ENCODE results near the gene AMMECR1. TPM values are rescaled to one million over a fixed set of nuclear protein-coding genes. Genes with fewer than 3 reads are reported as not detected.

Gene AMMECR1
- total and polyA plus RNA-seq, 4 donors = 3.5 to 14.0 (median 5.7) TPM

- DNase-seq = no peak
- Histone ChIP-seq H3K27me3 (ENCODE audit: control insufficient read depth in 3 of 3, insufficient read depth in 3 of 3, low read length in 2 of 3) (peaks cover 0 to 15% (median 6%) of the 10 kb centered on the region in 3 donors), H3K9me3 (ENCODE audit: control insufficient read depth in 4 of 4, insufficient read depth in 3 of 4, low read length in 3 of 4) (peaks cover 0 to 4% (median 0%) of the 10 kb centered on the region in 4 donors), H3K9ac (ENCODE audit: insufficient read depth in 1 of 2, low read length in 2 of 2) (no peak overlapping the region), H3K4me1 (ENCODE audit: control insufficient read depth in 5 of 5, insufficient read depth in 5 of 5, low read length in 5 of 5) (peaks cover 0 to 2% (median 0%) of the 10 kb centered on the region in 5 donors), H3K27ac (ENCODE audit: low read depth in 1 of 2, low read length in 1 of 2) (no peak overlapping the region), H3K4me3 (no peak overlapping the region), H3K36me3 (ENCODE audit: control insufficient read depth in 4 of 4, insufficient read depth in 4 of 4, low read length in 4 of 4) (no peaks in the 10 kb centered on the region)
- no peak for TF ChIP-seq CTCF (IDR thresholded peaks at IDR 0.05; ENCODE audit: control extremely low read depth, extremely low read depth)
- WGBS, 2 donors = 44 to 48% methylated on average over 3 of the region's 3 CpGs
- ATAC-seq (ENCODE audit: insufficient read depth, low FRiP score) = no peak
Observed at GRCh38 chrX:110224926-110225617, 92.8 kb downstream of the AMMECR1 start.

- H3K4me1 ChIP-seq (ENCODE audit: control insufficient read depth in 5 of 5, insufficient read depth in 5 of 5, low read length in 5 of 5) = no peaks in the 10 kb centered on the region
- ATAC-seq (ENCODE audit: insufficient read depth, low FRiP score) (no peak), DNase-seq (no peak)
- no peak for TF ChIP-seq CTCF (IDR thresholded peaks at IDR 0.05; ENCODE audit: control extremely low read depth, extremely low read depth)
- H3K27ac ChIP-seq (ENCODE audit: low read depth in 1 of 2, low read length in 1 of 2) = no peak overlapping the region
- H3K4me3 ChIP-seq = no peak overlapping the region
- H3K36me3 ChIP-seq (ENCODE audit: control insufficient read depth in 4 of 4, insufficient read depth in 4 of 4, low read length in 4 of 4) = no peaks in the 10 kb centered on the region
- 94 to 100% methylated on average over 1 of the region's 2 CpGs for WGBS, 2 donors
- H3K9ac ChIP-seq (ENCODE audit: insufficient read depth in 1 of 2, low read length in 2 of 2) = no peak overlapping the region
- H3K9me3 ChIP-seq (ENCODE audit: control insufficient read depth in 4 of 4, insufficient read depth in 3 of 4, low read length in 3 of 4) = no peaks in the 10 kb centered on the region
- H3K27me3 ChIP-seq (ENCODE audit: control insufficient read depth in 3 of 3, insufficient read depth in 3 of 3, low read length in 2 of 3) = peaks cover 0 to 7% (median 6%) of the 10 kb centered on the region in 3 donors
Observed at GRCh38 chrX:110222497-110223257, 95.2 kb downstream of the AMMECR1 start.

GRCh38 chrX:110219920-110220319 lies 98.0 kb downstream of the AMMECR1 start:
- no peak for TF ChIP-seq CTCF (IDR thresholded peaks at IDR 0.05; ENCODE audit: control extremely low read depth, extremely low read depth)
- Histone ChIP-seq H3K4me1 (ENCODE audit: control insufficient read depth in 5 of 5, insufficient read depth in 5 of 5, low read length in 5 of 5) (no peaks in the 10 kb centered on the region), H3K27me3 (ENCODE audit: control insufficient read depth in 3 of 3, insufficient read depth in 3 of 3, low read length in 2 of 3) (peaks cover 0 to 11% (median 10%) of the 10 kb centered on the region in 3 donors), H3K36me3 (ENCODE audit: control insufficient read depth in 4 of 4, insufficient read depth in 4 of 4, low read length in 4 of 4) (no peaks in the 10 kb centered on the region), H3K9ac (ENCODE audit: insufficient read depth in 1 of 2, low read length in 2 of 2) (no peak overlapping the region), H3K4me3 (no peak overlapping the region), H3K9me3 (ENCODE audit: control insufficient read depth in 4 of 4, insufficient read depth in 3 of 4, low read length in 3 of 4) (no peaks in the 10 kb centered on the region), H3K27ac (ENCODE audit: low read depth in 1 of 2, low read length in 1 of 2) (no peak overlapping the region)
- ATAC-seq (ENCODE audit: insufficient read depth, low FRiP score) (no peak), DNase-seq (no peak)
- 52 to 91% methylated on average over 1 of the region's 1 CpG for WGBS, 2 donors

Data from lung (tissue), 12 donors.